Measurements from ENCODE around the gene MTM1. TPM values are rescaled to one million over a fixed set of nuclear protein-coding genes. Genes with fewer than 3 reads are reported as not detected.

The MTM1 gene
- polyA plus RNA-seq, 2 of the 4 experiments (the other 2 are of a cell fraction) = 8.5 to 9.0 TPM

GRCh38 chrX:150625097-150625496, 56.7 kb downstream of the MTM1 start:
- no peak overlapping the region for H3K4me2 ChIP-seq
- ChIA-PET CTCF (no interaction called here), POLR2A (interaction anchor here (0.5 kb wide), 1 partner anchor 685 kb away, joined by 3 read pairs; no protein-coding TSS in a partner anchor)
- no peak for DNase-seq (ENCODE audit: low read depth in 1 of 2, low spot score in 1 of 2)
- WGBS (ENCODE audit: missing lambda C conversion rate) = 87% methylated on average over 6 of the region's 6 CpGs
- no peak overlapping the region for H3K4me3 ChIP-seq
- no peaks in the 10 kb centered on the region for H3K4me1 ChIP-seq
- H3K27ac ChIP-seq = no peak overlapping the region
- no peaks in the 10 kb centered on the region for H3K9me3 ChIP-seq
- no peak for TF ChIP-seq MYC (IDR thresholded peaks at IDR 0.05; ENCODE audit: borderline replicate concordance, low read length)
- TF ChIP-seq, protein P1, sequence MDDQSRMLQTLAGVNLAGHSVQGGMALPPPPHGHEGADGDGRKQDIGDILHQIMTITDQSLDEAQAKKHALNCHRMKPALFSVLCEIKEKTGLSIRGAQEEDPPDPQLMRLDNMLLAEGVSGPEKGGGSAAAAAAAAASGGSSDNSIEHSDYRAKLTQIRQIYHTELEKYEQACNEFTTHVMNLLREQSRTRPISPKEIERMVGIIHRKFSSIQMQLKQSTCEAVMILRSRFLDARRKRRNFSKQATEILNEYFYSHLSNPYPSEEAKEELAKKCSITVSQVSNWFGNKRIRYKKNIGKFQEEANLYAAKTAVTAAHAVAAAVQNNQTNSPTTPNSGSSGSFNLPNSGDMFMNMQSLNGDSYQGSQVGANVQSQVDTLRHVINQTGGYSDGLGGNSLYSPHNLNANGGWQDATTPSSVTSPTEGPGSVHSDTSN (IDR thresholded peaks at IDR 0.05) = no peak
- TF ChIP-seq USF2 (IDR thresholded peaks at IDR 0.05) = no peak
- TF ChIP-seq, protein P2, sequence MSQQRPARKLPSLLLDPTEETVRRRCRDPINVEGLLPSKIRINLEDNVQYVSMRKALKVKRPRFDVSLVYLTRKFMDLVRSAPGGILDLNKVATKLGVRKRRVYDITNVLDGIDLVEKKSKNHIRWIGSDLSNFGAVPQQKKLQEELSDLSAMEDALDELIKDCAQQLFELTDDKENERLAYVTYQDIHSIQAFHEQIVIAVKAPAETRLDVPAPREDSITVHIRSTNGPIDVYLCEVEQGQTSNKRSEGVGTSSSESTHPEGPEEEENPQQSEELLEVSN (IDR thresholded peaks at IDR 0.05; ENCODE audit: borderline replicate concordance, low read depth) = no peak
- no peak for TF ChIP-seq RCOR1 (IDR thresholded peaks at IDR 0.05; ENCODE audit: low read depth, low read length)
- TF ChIP-seq, protein P3, sequence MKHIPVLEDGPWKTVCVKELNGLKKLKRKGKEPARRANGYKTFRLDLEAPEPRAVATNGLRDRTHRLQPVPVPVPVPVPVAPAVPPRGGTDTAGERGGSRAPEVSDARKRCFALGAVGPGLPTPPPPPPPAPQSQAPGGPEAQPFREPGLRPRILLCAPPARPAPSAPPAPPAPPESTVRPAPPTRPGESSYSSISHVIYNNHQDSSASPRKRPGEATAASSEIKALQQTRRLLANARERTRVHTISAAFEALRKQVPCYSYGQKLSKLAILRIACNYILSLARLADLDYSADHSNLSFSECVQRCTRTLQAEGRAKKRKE (CRISPR knock-in tag; IDR thresholded peaks at IDR 0.05; ENCODE audit: low read depth) = no peak
- TF ChIP-seq, protein P4, sequence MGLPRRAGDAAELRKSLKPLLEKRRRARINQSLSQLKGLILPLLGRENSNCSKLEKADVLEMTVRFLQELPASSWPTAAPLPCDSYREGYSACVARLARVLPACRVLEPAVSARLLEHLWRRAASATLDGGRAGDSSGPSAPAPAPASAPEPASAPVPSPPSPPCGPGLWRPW (IDR thresholded peaks at IDR 0.05) = no peak
- TF ChIP-seq RAD21 (conservative IDR thresholded peaks at IDR 0.05 in 1 of 2, IDR thresholded peaks at IDR 0.05 in 1 of 2) = no peak
- no peak for TF ChIP-seq NPAS2 (CRISPR knock-in tag; IDR thresholded peaks at IDR 0.05; ENCODE audit: borderline replicate concordance)
- TF ChIP-seq HOXA7 (CRISPR knock-in tag; IDR thresholded peaks at IDR 0.05) = no peak
- TF ChIP-seq BCL3 (IDR thresholded peaks at IDR 0.05) = no peak
- TF ChIP-seq EHMT2 (IDR thresholded peaks at IDR 0.05; ENCODE audit: low read depth) = no peak
- no peak for FAIRE-seq
- ATAC-seq = no peak

DNA sequence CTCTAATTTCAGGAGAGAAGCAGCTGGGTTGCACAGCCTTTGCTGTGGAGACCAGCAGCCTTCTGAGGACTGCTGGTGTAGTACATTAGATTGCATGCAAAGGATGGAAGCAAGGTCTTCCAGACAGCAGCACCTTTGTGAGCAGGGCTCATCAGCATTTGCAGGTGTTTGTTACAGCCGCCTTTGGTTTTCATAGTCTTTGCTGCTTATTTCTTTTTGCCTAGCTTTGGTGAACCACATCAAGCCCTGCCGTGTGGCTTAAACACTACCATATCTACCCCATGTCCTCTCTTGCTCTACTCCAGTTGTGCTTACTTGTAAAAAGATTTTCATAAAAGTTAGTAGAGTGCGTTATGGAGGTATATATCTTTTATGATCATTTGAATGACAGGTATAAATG, 57.5 kb downstream of the MTM1 start:
- no peak for ATAC-seq
- TF ChIP-seq EHMT2 (IDR thresholded peaks at IDR 0.05; ENCODE audit: low read depth) = no peak
- no peak for TF ChIP-seq HOXB5 (CRISPR knock-in tag; IDR thresholded peaks at IDR 0.05)
- TF ChIP-seq MYC (IDR thresholded peaks at IDR 0.05; ENCODE audit: borderline replicate concordance, low read length) = no peak
- TF ChIP-seq BHLHE40 (IDR thresholded peaks at IDR 0.05; ENCODE audit: low read depth, low read length) = no peak
- no peak for TF ChIP-seq ZC3H11A (IDR thresholded peaks at IDR 0.05)
- no peak overlapping the region for H3K4me2 ChIP-seq
- H3K9me3 ChIP-seq = no peaks in the 10 kb centered on the region
- 84% methylated on average over 3 of the region's 3 CpGs for WGBS (ENCODE audit: missing lambda C conversion rate)
- H3K4me1 ChIP-seq = no peaks in the 10 kb centered on the region
- DNase-seq (ENCODE audit: low read depth in 1 of 2, low spot score in 1 of 2) = no peak
- ChIA-PET CTCF (no interaction called here), POLR2A (interaction anchor here (0.5 kb wide), 1 partner anchor 686 kb away, joined by 3 read pairs; no protein-coding TSS in a partner anchor)
- FAIRE-seq = no peak
- no peak overlapping the region for H3K27ac ChIP-seq
- H3K4me3 ChIP-seq = no peak overlapping the region

DNA sequence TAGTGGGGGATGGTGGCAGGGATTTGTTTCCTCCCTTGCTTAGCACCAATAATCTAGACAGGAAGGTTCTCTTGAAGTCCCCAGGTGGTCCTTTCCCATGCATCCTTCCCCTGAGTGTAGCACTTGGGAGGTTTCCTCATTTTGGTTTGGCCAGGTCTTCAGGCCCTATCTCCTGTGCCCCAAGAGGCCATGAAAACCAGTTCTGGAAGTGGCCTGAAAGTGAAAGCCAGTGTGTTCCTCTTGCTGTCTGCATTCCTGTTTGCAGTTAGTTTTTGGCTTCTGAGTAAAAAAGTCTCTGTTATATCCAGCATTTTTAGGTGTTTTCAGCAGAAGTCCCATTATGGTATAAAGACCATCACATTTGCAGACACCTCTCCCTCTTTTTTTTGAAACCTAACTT, 59.5 kb downstream of the MTM1 start:
- no peak for TF ChIP-seq CEBPB (IDR thresholded peaks at IDR 0.05)
- TF ChIP-seq PHF8 (IDR thresholded peaks at IDR 0.05; ENCODE audit: borderline replicate concordance, low read depth) = no peak
- no peak for TF ChIP-seq NPAS2 (CRISPR knock-in tag; IDR thresholded peaks at IDR 0.05; ENCODE audit: borderline replicate concordance)
- no peak for TF ChIP-seq MYC (IDR thresholded peaks at IDR 0.05; ENCODE audit: borderline replicate concordance, low read length)
- TF ChIP-seq, protein P5, sequence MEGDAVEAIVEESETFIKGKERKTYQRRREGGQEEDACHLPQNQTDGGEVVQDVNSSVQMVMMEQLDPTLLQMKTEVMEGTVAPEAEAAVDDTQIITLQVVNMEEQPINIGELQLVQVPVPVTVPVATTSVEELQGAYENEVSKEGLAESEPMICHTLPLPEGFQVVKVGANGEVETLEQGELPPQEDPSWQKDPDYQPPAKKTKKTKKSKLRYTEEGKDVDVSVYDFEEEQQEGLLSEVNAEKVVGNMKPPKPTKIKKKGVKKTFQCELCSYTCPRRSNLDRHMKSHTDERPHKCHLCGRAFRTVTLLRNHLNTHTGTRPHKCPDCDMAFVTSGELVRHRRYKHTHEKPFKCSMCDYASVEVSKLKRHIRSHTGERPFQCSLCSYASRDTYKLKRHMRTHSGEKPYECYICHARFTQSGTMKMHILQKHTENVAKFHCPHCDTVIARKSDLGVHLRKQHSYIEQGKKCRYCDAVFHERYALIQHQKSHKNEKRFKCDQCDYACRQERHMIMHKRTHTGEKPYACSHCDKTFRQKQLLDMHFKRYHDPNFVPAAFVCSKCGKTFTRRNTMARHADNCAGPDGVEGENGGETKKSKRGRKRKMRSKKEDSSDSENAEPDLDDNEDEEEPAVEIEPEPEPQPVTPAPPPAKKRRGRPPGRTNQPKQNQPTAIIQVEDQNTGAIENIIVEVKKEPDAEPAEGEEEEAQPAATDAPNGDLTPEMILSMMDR (IDR thresholded peaks at IDR 0.05) = no peak
- no peak for TF ChIP-seq KDM5A (IDR thresholded peaks at IDR 0.05)
- Histone ChIP-seq H3K4me3 (no peak overlapping the region), H3K27ac (no peak overlapping the region), H3K4me1 (no peaks in the 10 kb centered on the region), H3K4me2 (no peak overlapping the region), H3K9me3 (no peaks in the 10 kb centered on the region)
- ChIA-PET CTCF (interaction anchor here (0.5 kb wide), 1 partner anchor 17 kb away, joined by 3 read pairs; no protein-coding TSS in a partner anchor), POLR2A (no interaction called here)
- ATAC-seq (no peak), FAIRE-seq (no peak), DNase-seq (ENCODE audit: low read depth in 1 of 2, low spot score in 1 of 2) (no peak)

Data from A549 (cell line).